Neural cell (in vitro differentiated cells): ENCODE measurements around the gene BRF1. TPM values are rescaled to one million over a fixed set of nuclear protein-coding genes. Genes with fewer than 3 reads are reported as not detected.

Source experiments
- H2AFZ ChIP-seq: fragments of 200-600, 300-800 bp; sonication (generic), shearing (Covaris generic); 2 replicates; pipeline ENCODE4 v1.6.0; 2014; ENCODE audit warnings: low read depth, mild to moderate bottlenecking, antibody characterized with exemption, low read length, moderate library complexity
- H3F3A ChIP-seq: fragments of 200-600 bp; shearing (Covaris generic); 2 replicates; pipeline ENCODE4 v1.6.1; 2016; ENCODE audit warnings: mild to moderate bottlenecking, moderate library complexity, mixed read lengths, antibody characterized with exemption, low read length; ENCODE audit not compliant: insufficient read depth, poor library complexity, severe bottlenecking
- H3K27ac ChIP-seq: fragments of 200-600, 300-800 bp; sonication (generic), shearing (Covaris generic); 2 replicates; pipeline ENCODE4 v1.5.1; 2014; ENCODE audit warnings: mild to moderate bottlenecking, low read length, moderate library complexity
- H3K27me3 ChIP-seq: fragments of 300-800, 200-600 bp; sonication (generic), shearing (Covaris generic); 2 replicates; pipeline ENCODE4 v1.6.0; 2014; ENCODE audit warnings: mild to moderate bottlenecking, low read depth, low read length, moderate library complexity; ENCODE audit not compliant: insufficient read depth
- H3K36me3 ChIP-seq: fragments of 300-800, 200-600 bp; sonication (generic), shearing (Covaris generic); 2 replicates; pipeline ENCODE4 v1.5.1; 2014; ENCODE audit warnings: mild to moderate bottlenecking, antibody characterized with exemption, low read length, moderate library complexity; ENCODE audit not compliant: insufficient read depth
- H3K4me2 ChIP-seq: fragments of 300-800, 200-600 bp; sonication (generic), shearing (Covaris generic); 2 replicates; pipeline ENCODE4 v1.6.0; 2014; ENCODE audit warnings: mild to moderate bottlenecking, low read length
- H3K4me3 ChIP-seq: fragments of 300-800, 200-600 bp; sonication (generic), shearing (Covaris generic); 2 replicates; pipeline ENCODE4 v1.5.1; 2014; ENCODE audit warnings: mild to moderate bottlenecking, low read length, moderate library complexity
- H3K79me2 ChIP-seq: fragments of 200-600 bp; shearing (Covaris generic); replicated peaks from 2 replicates; pipeline ENCODE4 v1.6.0; 2014; ENCODE audit warnings: mild to moderate bottlenecking, low read length, moderate library complexity; ENCODE audit not compliant: insufficient read depth
- H3K9ac ChIP-seq: fragments of 300-800, 200-600 bp; sonication (generic), shearing (Covaris generic); 2 replicates; pipeline ENCODE4 v1.6.1; 2016; ENCODE audit warnings: mild to moderate bottlenecking, low read length, mixed read lengths
- H3K9me2 ChIP-seq: fragments of 200-600 bp; shearing (Covaris generic); 2 replicates; pipeline ENCODE4 v1.6.1; 2016; ENCODE audit warnings: mild to moderate bottlenecking, low read length, mixed read lengths; ENCODE audit not compliant: insufficient read depth
- H3K9me3 ChIP-seq: fragments of 200-600, 300-800 bp; sonication (generic), shearing (Covaris generic); 2 replicates; pipeline ENCODE4 v1.6.1; 2016; ENCODE audit warnings: mild to moderate bottlenecking, mixed run types, low read length, moderate library complexity, mixed read lengths
- H4K20me1 ChIP-seq: fragments of 200-600 bp; shearing (Covaris generic); 2 replicates; pipeline ENCODE4 v1.6.1; 2016; ENCODE audit warnings: mild to moderate bottlenecking, mixed run types; ENCODE audit not compliant: insufficient read depth
- EP300 ChIP-seq: fragments of 450-650 bp; conservative IDR thresholded peaks from 2 replicates; pipeline ENCODE4 v1.6.1; 2014; ENCODE audit warnings: antibody characterized with exemption, mild to moderate bottlenecking, moderate library complexity; ENCODE audit not compliant: poor library complexity, severe bottlenecking
- EZH2 ChIP-seq: fragments of 200-600, 300-800 bp; shearing (Covaris generic), sonication (generic); IDR thresholded peaks from 2 replicates; pipeline ENCODE4 v1.6.1; 2014; ENCODE audit warnings: antibody characterized with exemption, low read length, borderline replicate concordance, mild to moderate bottlenecking; ENCODE audit not compliant: insufficient read depth, poor library complexity, severe bottlenecking
- MXI1 ChIP-seq: fragments of 450-650 bp; conservative IDR thresholded peaks from 2 replicates; pipeline ENCODE4 v1.6.1; 2014; ENCODE audit warnings: antibody characterized with exemption, mild to moderate bottlenecking; ENCODE audit not compliant: poor library complexity, severe bottlenecking
- POLR2AphosphoS5 ChIP-seq: IDR thresholded peaks from 2 replicates; pipeline ENCODE4 v1.6.1; 2012
- RAD21 ChIP-seq: fragments of 450-650 bp; conservative IDR thresholded peaks from 2 replicates; pipeline ENCODE4 v1.6.1; 2014; ENCODE audit warnings: antibody characterized with exemption, mild to moderate bottlenecking, moderate library complexity
- SMC3 ChIP-seq: fragments of 450-650 bp; conservative IDR thresholded peaks from 2 replicates; pipeline ENCODE4 v1.6.1; 2014; ENCODE audit warnings: antibody characterized with exemption, mild to moderate bottlenecking, moderate library complexity; ENCODE audit not compliant: poor library complexity
- TAF1 ChIP-seq: IDR thresholded peaks from 2 replicates; pipeline ENCODE4 v1.6.1; 2012; ENCODE audit warnings: low read depth
- polyA plus RNA-seq: library from polyadenylated mRNA; depleted of rRNA; stranded (reverse); fragments of >200 nt; gene quantifications from 2 replicates; pipeline ENCODE4 v1.2.3, GENCODE V29; 2014
- TF ChIP-seq, protein P1 (sequence below): IDR thresholded peaks from 2 replicates; pipeline ENCODE4 v1.6.1; 2012; ENCODE audit warnings: borderline replicate concordance
- TF ChIP-seq, protein P2 (sequence below): fragments of 450-650 bp; IDR thresholded peaks from 2 replicates; pipeline ENCODE4 v1.5.1; 2014; ENCODE audit warnings: antibody characterized with exemption, mild to moderate bottlenecking, moderate library complexity; ENCODE audit not compliant: poor library complexity, severe bottlenecking

The BRF1 gene
- polyA plus RNA-seq, 1 donor from 2014 or later: 69.4 TPM

DNA sequence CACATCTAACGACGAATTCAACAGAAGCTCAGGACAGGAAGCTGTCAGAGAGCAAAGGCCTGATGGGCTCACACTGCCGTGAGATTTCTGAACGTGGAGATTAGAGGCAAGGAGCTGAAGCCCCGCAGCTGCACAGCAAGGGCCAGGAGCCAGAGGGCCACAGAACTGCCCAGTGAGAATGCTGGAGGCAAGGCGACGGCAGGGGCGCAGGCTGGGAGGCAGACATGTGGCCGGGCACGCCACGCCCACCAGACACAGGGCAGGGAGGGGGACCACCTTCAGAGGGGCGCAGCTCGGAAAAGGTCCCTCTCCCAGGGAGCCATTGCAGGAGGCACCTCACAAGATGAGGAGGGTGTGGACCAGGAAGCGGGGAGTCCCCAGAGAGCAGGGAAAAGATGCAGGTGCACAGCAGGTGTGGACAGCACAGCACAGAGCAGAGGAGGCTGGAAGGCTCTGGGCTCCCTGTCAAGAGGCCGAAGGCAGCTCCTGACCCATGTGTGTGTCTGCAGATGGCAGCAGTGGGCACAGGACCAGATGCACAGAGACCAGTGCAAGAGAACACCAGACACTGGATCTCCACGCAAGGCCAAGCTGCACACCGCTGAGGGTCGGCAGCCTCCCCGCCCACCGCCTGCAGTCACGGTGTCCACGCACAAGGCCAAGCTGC is 29.4 kb downstream of the BRF1 start:
- Histone ChIP-seq H3K9me2 (no peaks in the 10 kb centered on the region), H3K4me3 (no peak overlapping the region), H3K9me3 (no peaks in the 10 kb centered on the region), H4K20me1 (no peaks in the 10 kb centered on the region), H3K79me2 (no peaks in the 10 kb centered on the region), H3K27ac (no peak overlapping the region), H3F3A (no peaks in the 10 kb centered on the region), H3K9ac (no peak overlapping the region), H3K36me3 (no peaks in the 10 kb centered on the region), H3K27me3 (no peaks in the 10 kb centered on the region), H3K4me2 (no peak overlapping the region), H2AFZ (no peak overlapping the region)
- TF ChIP-seq SMC3 (no peak), EZH2 (no peak)

DNA sequence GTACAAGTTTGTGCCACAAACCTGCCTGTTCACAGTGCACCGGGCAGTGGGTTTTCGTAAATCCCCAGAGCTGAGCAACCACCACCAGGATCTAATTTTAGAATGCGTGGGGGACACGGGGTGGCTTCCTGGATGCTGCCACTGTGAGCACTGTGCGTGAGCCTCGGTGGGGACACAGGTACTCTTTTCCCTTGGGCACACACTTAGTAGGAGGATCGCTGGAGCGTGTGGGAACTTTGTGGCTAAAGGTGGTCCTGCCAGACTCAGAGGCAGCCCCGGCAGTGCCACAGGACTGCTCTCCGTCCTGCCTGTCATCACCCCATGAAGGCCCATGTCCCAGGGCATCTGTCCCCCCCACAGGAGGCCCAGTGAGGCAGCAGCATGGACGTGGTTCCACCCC is 31.4 kb downstream of the BRF1 start:
- Histone ChIP-seq H3K4me2 (no peak overlapping the region), H3K9me3 (no peaks in the 10 kb centered on the region), H3K27ac (no peak overlapping the region), H3K79me2 (no peaks in the 10 kb centered on the region), H3K9ac (no peak overlapping the region), H3F3A (no peaks in the 10 kb centered on the region), H3K4me3 (no peak overlapping the region), H3K36me3 (no peaks in the 10 kb centered on the region), H4K20me1 (no peaks in the 10 kb centered on the region), H3K9me2 (no peaks in the 10 kb centered on the region), H2AFZ (no peak overlapping the region), H3K27me3 (no peaks in the 10 kb centered on the region)
- no peak for TF ChIP-seq TAF1
- no peak for TF ChIP-seq POLR2AphosphoS5
- no peak for TF ChIP-seq EP300
- TF ChIP-seq SMC3: no peak
- no peak for TF ChIP-seq EZH2
- TF ChIP-seq MXI1: no peak

DNA sequence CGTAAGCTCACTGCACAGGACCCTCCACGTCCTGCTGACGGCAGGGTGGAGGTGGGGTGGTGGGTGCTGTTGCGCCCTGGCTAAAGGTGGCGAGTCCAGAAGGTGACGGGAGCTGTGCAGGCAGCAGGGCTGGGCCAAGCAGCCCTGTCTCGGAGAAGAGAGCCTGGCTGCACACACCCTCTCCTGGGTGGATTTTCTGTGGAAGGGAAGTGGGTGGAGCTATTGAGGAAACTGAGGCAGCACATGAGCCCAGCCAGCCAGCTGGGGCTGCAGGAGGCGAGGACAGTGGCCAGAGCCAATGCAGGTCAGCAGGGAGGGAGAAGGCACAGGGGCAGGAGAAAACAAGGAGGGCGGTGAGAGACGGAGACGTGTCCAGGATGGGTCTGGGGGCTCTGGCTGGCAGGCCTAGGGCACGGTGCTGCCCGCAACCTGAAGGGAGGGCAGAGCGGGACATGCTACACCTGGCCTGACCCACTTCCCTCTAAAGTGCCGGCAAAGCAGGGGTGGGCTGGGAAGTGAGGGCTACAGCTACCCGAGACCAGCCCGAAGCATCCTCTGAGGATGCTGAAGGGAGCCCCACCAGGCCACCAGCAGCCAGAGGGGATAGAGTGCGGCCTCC is 32.0 kb downstream of the BRF1 start:
- Histone ChIP-seq H2AFZ (no peak overlapping the region), H3F3A (no peaks in the 10 kb centered on the region), H3K9me2 (no peaks in the 10 kb centered on the region), H3K4me2 (no peak overlapping the region), H3K9me3 (no peaks in the 10 kb centered on the region), H3K27me3 (no peaks in the 10 kb centered on the region), H3K27ac (no peak overlapping the region), H3K9ac (no peak overlapping the region), H4K20me1 (no peaks in the 10 kb centered on the region), H3K79me2 (no peaks in the 10 kb centered on the region), H3K4me3 (no peak overlapping the region), H3K36me3 (no peaks in the 10 kb centered on the region)
- TF ChIP-seq SMC3 (no peak), RAD21 (no peak), MXI1 (no peak), POLR2AphosphoS5 (no peak), TAF1 (no peak), EP300 (no peak), EZH2 (no peak)
- TF ChIP-seq, protein P1, sequence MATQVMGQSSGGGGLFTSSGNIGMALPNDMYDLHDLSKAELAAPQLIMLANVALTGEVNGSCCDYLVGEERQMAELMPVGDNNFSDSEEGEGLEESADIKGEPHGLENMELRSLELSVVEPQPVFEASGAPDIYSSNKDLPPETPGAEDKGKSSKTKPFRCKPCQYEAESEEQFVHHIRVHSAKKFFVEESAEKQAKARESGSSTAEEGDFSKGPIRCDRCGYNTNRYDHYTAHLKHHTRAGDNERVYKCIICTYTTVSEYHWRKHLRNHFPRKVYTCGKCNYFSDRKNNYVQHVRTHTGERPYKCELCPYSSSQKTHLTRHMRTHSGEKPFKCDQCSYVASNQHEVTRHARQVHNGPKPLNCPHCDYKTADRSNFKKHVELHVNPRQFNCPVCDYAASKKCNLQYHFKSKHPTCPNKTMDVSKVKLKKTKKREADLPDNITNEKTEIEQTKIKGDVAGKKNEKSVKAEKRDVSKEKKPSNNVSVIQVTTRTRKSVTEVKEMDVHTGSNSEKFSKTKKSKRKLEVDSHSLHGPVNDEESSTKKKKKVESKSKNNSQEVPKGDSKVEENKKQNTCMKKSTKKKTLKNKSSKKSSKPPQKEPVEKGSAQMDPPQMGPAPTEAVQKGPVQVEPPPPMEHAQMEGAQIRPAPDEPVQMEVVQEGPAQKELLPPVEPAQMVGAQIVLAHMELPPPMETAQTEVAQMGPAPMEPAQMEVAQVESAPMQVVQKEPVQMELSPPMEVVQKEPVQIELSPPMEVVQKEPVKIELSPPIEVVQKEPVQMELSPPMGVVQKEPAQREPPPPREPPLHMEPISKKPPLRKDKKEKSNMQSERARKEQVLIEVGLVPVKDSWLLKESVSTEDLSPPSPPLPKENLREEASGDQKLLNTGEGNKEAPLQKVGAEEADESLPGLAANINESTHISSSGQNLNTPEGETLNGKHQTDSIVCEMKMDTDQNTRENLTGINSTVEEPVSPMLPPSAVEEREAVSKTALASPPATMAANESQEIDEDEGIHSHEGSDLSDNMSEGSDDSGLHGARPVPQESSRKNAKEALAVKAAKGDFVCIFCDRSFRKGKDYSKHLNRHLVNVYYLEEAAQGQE: no peak
- TF ChIP-seq, protein P2, sequence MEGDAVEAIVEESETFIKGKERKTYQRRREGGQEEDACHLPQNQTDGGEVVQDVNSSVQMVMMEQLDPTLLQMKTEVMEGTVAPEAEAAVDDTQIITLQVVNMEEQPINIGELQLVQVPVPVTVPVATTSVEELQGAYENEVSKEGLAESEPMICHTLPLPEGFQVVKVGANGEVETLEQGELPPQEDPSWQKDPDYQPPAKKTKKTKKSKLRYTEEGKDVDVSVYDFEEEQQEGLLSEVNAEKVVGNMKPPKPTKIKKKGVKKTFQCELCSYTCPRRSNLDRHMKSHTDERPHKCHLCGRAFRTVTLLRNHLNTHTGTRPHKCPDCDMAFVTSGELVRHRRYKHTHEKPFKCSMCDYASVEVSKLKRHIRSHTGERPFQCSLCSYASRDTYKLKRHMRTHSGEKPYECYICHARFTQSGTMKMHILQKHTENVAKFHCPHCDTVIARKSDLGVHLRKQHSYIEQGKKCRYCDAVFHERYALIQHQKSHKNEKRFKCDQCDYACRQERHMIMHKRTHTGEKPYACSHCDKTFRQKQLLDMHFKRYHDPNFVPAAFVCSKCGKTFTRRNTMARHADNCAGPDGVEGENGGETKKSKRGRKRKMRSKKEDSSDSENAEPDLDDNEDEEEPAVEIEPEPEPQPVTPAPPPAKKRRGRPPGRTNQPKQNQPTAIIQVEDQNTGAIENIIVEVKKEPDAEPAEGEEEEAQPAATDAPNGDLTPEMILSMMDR: no peak
